ENCODE measurements around the gene MKNK2. TPM values are rescaled to one million over a fixed set of nuclear protein-coding genes. Genes with fewer than 3 reads are reported as not detected.
"Not testable (repeated sequence)": the region's sequence is repeated elsewhere in the genome, so short reads cannot be mapped to it uniquely, and the experiment has no call there.

The MKNK2 gene
- polyA plus RNA-seq, 1 donor (not counting 4 experiments of a cell fraction or from before 2014, with no cell fraction given), result 88.3 TPM

DNA sequence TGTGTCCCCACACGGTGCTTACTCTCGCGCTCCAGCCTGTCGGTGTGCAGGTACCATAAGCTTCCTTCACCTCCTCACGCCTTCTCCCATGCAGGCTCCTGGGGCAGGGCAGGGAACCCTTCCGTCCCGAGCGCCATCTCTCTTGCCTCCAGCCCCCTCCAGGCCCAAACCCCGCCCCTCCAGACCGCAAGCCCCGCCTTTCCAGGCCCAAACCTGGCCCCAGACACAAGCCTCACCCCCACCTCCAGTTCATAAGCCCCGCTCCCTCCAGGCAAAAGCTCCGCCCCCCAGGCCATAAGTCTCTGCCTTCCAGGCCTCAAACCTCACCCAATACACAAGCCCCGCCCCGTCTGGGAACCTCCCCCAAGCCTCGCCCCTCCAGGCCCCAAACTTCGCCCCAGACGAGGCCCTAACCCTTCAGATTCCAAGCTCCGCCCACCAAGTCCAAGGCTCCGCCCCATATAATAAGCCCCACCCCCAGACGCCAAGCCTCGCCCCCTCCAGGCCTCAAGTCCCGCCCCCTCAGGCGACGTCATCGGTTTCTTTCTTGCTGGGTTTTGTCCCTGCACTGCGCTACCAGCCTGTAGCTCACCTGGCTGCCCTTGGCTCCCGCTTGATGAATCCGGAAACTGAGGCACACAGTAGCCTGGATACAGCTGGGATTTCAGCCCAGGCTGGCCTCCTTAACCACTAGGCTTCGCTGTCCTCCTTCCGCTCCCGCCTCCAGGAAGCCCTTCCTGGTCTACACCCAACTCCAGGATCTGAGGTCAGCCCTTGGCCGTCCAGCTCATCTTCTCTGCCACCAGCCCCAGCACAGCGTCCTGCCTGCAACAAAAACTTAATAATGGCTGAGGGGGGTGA lies 16.1 kb downstream of the MKNK2 start:
- Histone ChIP-seq H3K9me3 (ENCODE audit: control insufficient read depth, low read depth, low read length) (no peaks in the 10 kb centered on the region), H3K36me3 (ENCODE audit: control insufficient read depth in 2 of 2, extremely low read depth in 1 of 2, insufficient read depth in 2 of 2, low read length in 2 of 2) (peaks cover 6 to 7% of the 10 kb centered on the region in 2 experiments), H4K20me1 (ENCODE audit: control insufficient read depth, extremely low read depth, insufficient read depth, low read length) (no peaks in the 10 kb centered on the region), H3K4me3 (ENCODE audit: control insufficient read depth in 2 of 3, extremely low read depth in 1 of 3, insufficient read depth in 2 of 3, low read depth in 1 of 3, low read length in 3 of 3) (no peak overlapping the region), H3K4me2 (ENCODE audit: control insufficient read depth, extremely low read depth, insufficient read depth, low read depth, low read length) (no peak overlapping the region), H3K79me2 (ENCODE audit: control insufficient read depth, insufficient read depth, low read length) (no peaks in the 10 kb centered on the region), H2AFZ (ENCODE audit: control insufficient read depth, low read length) (no peak overlapping the region), H3K9ac (ENCODE audit: control insufficient read depth, extremely low read depth, insufficient read depth, low read length) (no peak overlapping the region), H3K27ac (ENCODE audit: control insufficient read depth, insufficient read depth, low read length) (no peak overlapping the region), H3K9me1 (ENCODE audit: control insufficient read depth, extremely low read depth, insufficient read depth, low read length) (no peaks in the 10 kb centered on the region), H3K27me3 (ENCODE audit: control insufficient read depth, extremely low read depth, insufficient read depth, low read length) (no peaks in the 10 kb centered on the region), H3K4me1 (ENCODE audit: control insufficient read depth, extremely low read depth, insufficient read depth, low read length) (peaks cover 15% of the 10 kb centered on the region)
- dilution Hi-C loops (cut with MboI; ENCODE audit: extremely low pct_ligation_motif_present, low sequenced_read_pairs), result no loop called here
- TF ChIP-seq EZH2 (IDR thresholded peaks at IDR 0.05; ENCODE audit: low read length), result no peak
- TF ChIP-seq, protein P1, sequence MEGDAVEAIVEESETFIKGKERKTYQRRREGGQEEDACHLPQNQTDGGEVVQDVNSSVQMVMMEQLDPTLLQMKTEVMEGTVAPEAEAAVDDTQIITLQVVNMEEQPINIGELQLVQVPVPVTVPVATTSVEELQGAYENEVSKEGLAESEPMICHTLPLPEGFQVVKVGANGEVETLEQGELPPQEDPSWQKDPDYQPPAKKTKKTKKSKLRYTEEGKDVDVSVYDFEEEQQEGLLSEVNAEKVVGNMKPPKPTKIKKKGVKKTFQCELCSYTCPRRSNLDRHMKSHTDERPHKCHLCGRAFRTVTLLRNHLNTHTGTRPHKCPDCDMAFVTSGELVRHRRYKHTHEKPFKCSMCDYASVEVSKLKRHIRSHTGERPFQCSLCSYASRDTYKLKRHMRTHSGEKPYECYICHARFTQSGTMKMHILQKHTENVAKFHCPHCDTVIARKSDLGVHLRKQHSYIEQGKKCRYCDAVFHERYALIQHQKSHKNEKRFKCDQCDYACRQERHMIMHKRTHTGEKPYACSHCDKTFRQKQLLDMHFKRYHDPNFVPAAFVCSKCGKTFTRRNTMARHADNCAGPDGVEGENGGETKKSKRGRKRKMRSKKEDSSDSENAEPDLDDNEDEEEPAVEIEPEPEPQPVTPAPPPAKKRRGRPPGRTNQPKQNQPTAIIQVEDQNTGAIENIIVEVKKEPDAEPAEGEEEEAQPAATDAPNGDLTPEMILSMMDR (optimal IDR thresholded peaks at IDR 0.05 in 1 of 3, IDR thresholded peaks at IDR 0.05 in 1 of 3, conservative IDR thresholded peaks at IDR 0.05 in 1 of 3; ENCODE audit: extremely low read depth in 1 of 3, insufficient read depth in 2 of 3, low read length in 3 of 3), result no peak
- FAIRE-seq (no peak), DNase-seq (ENCODE audit: low read depth, low spot score) (no peak)

DNA sequence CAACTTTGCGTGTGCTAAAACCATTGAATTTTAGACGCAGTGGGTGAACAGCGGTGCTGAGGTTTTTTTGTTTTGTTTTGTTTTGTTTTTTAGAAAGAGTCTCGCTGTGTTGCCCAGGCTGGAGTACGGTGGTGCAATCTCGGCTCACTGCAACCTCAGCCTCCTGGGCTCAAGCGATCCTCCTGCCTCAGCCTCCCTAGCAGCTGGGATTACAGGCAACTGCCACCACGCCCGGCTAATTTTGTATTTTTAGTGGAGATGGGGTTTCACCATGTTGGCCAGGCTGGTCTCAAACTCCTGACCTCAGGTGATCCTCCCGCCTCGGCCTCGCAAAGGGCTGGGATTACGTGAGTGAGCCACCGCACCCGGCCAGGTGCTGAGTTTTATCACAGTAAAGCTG lies 16.8 kb downstream of the MKNK2 start:
- H3K9me1 ChIP-seq (ENCODE audit: control insufficient read depth, extremely low read depth, insufficient read depth, low read length); H3K36me3 ChIP-seq (ENCODE audit: control insufficient read depth in 2 of 2, extremely low read depth in 1 of 2, insufficient read depth in 2 of 2, low read length in 2 of 2); H3K79me2 ChIP-seq (ENCODE audit: control insufficient read depth, insufficient read depth, low read length); FAIRE-seq; H3K9ac ChIP-seq (ENCODE audit: control insufficient read depth, extremely low read depth, insufficient read depth, low read length); H2AFZ ChIP-seq (ENCODE audit: control insufficient read depth, low read length); H3K4me3 ChIP-seq (ENCODE audit: control insufficient read depth in 2 of 3, extremely low read depth in 1 of 3, insufficient read depth in 2 of 3, low read depth in 1 of 3, low read length in 3 of 3); H3K27ac ChIP-seq (ENCODE audit: control insufficient read depth, insufficient read depth, low read length); DNase-seq (ENCODE audit: low read depth, low spot score); H4K20me1 ChIP-seq (ENCODE audit: control insufficient read depth, extremely low read depth, insufficient read depth, low read length); H3K27me3 ChIP-seq (ENCODE audit: control insufficient read depth, extremely low read depth, insufficient read depth, low read length); dilution Hi-C loops (cut with MboI; ENCODE audit: extremely low pct_ligation_motif_present, low sequenced_read_pairs); H3K9me3 ChIP-seq (ENCODE audit: control insufficient read depth, low read depth, low read length); H3K4me2 ChIP-seq (ENCODE audit: control insufficient read depth, extremely low read depth, insufficient read depth, low read depth, low read length): not testable (repeated sequence)
- peaks cover 15% of the 10 kb centered on the region for H3K4me1 ChIP-seq (ENCODE audit: control insufficient read depth, extremely low read depth, insufficient read depth, low read length)
